WTC11 (cell line): ENCODE results near the gene OSBPL7. TPM values are rescaled to one million over a fixed set of nuclear protein-coding genes. Genes with fewer than 3 reads are reported as not detected.
A peak's percentile ranks its signal among the peaks of the same experiment; 100 is the strongest.

Experiments
- ATF1 ChIP-seq: sonication (generic); formaldehyde crosslinking; IDR thresholded peaks from 2 replicates; pipeline ENCODE4 v1.8.1; 2023; ENCODE audit warnings: mild to moderate bottlenecking, moderate library complexity, missing genetic modification reagents
- CREB1 ChIP-seq: sonication (generic); formaldehyde crosslinking; IDR thresholded peaks from 2 replicates; pipeline ENCODE4 v1.8.0; 2023; ENCODE audit warnings: mild to moderate bottlenecking, missing genetic modification reagents
- CREM ChIP-seq: sonication (generic); formaldehyde crosslinking; IDR thresholded peaks from 2 replicates; pipeline ENCODE4 v1.8.1; 2022; ENCODE audit warnings: mild to moderate bottlenecking, missing genetic modification reagents, moderate library complexity
- ELF4 ChIP-seq: sonication (generic); formaldehyde crosslinking; IDR thresholded peaks from 2 replicates; pipeline ENCODE4 v1.8.1; 2022; ENCODE audit warnings: low read depth, mild to moderate bottlenecking, moderate library complexity, missing genetic modification reagents
- HMGA2 ChIP-seq: fragments of 250-450 bp; sonication (Bioruptor Pico); IDR thresholded peaks from 2 replicates; pipeline ENCODE4 v1.4.0; 2021; ENCODE audit warnings: mild to moderate bottlenecking, moderate library complexity
- IRF1 ChIP-seq: sonication (generic); formaldehyde crosslinking; IDR thresholded peaks from 2 replicates; pipeline ENCODE4 v1.8.0; 2023; ENCODE audit warnings: missing genetic modification reagents
- JAZF1 ChIP-seq: fragments of 250-450 bp; sonication (Bioruptor Pico); IDR thresholded peaks from 2 replicates; pipeline ENCODE4 v1.9.0; 2021; ENCODE audit warnings: moderate library complexity, mild to moderate bottlenecking, inconsistent platforms
- NFATC4 ChIP-seq: fragments of 250-450 bp; sonication (Bioruptor Pico); IDR thresholded peaks from 2 replicates; pipeline ENCODE4 v1.9.0; 2021; ENCODE audit warnings: mild to moderate bottlenecking
- NFE2L1 ChIP-seq: sonication (generic); formaldehyde crosslinking; IDR thresholded peaks from 2 replicates; pipeline ENCODE4 v1.8.1; 2023; ENCODE audit warnings: missing genetic modification reagents
- NFYB ChIP-seq: sonication (generic); formaldehyde crosslinking; conservative IDR thresholded peaks from 2 replicates; pipeline ENCODE4 v1.8.0; 2022; ENCODE audit warnings: low read depth, missing genetic modification reagents
- NR3C1 ChIP-seq: sonication (generic); formaldehyde crosslinking; conservative IDR thresholded peaks from 2 replicates; pipeline ENCODE4 v1.8.1; 2023; ENCODE audit warnings: low read depth, mild to moderate bottlenecking, missing genetic modification reagents
- OVOL2 ChIP-seq: fragments of 250-450 bp; sonication (Bioruptor Pico); IDR thresholded peaks from 2 replicates; pipeline ENCODE4 v1.9.0; 2021; ENCODE audit warnings: mild to moderate bottlenecking, borderline replicate concordance
- PRDM15 ChIP-seq: sonication (generic); formaldehyde crosslinking; IDR thresholded peaks from 2 replicates; pipeline ENCODE4 v1.8.0; 2022; ENCODE audit warnings: missing genetic modification reagents
- PREB ChIP-seq: sonication (generic); formaldehyde crosslinking; IDR thresholded peaks from 2 replicates; pipeline ENCODE4 v1.8.1; 2022; ENCODE audit warnings: mild to moderate bottlenecking, missing genetic modification reagents, moderate library complexity, borderline replicate concordance
- RORB ChIP-seq: fragments of 250-450 bp; sonication (Bioruptor Pico); IDR thresholded peaks from 2 replicates; pipeline ENCODE4 v1.9.0; 2021; ENCODE audit warnings: mild to moderate bottlenecking
- SMAD3 ChIP-seq: sonication (generic); formaldehyde crosslinking; IDR thresholded peaks from 2 replicates; pipeline ENCODE4 v1.8.0; 2022; ENCODE audit warnings: missing genetic modification reagents, mild to moderate bottlenecking, borderline replicate concordance
- TEAD1 ChIP-seq: sonication (generic); formaldehyde crosslinking; IDR thresholded peaks from 2 replicates; pipeline ENCODE4 v1.8.0; 2022; ENCODE audit warnings: mild to moderate bottlenecking, missing genetic modification reagents
- ZNF232 ChIP-seq: sonication (generic); formaldehyde crosslinking; IDR thresholded peaks from 2 replicates; pipeline ENCODE4 v1.8.0; 2022; ENCODE audit warnings: mild to moderate bottlenecking, missing genetic modification reagents
- ZNF263 ChIP-seq: sonication (generic); formaldehyde crosslinking; IDR thresholded peaks from 2 replicates; pipeline ENCODE4 v1.8.1; 2022; ENCODE audit warnings: low read depth, mild to moderate bottlenecking, moderate library complexity, missing genetic modification reagents
- ZNF532 ChIP-seq: fragments of 250-450 bp; sonication (Bioruptor Pico); IDR thresholded peaks from 2 replicates; pipeline ENCODE4 v1.9.0; 2021; ENCODE audit warnings: mild to moderate bottlenecking, borderline replicate concordance
- ZSCAN18 ChIP-seq: fragments of 250-450 bp; sonication (Bioruptor Pico); IDR thresholded peaks from 2 replicates; pipeline ENCODE4 v2.1.2; 2022; ENCODE audit warnings: mild to moderate bottlenecking, moderate library complexity
- total RNA-seq: library from RNA; stranded (reverse); gene quantifications from 3 replicates; pipeline ENCODE4 v1.2.3, GENCODE V29; 2021
- TF ChIP-seq, protein P1 (sequence below): sonication (generic); formaldehyde crosslinking; IDR thresholded peaks from 2 replicates; pipeline ENCODE4 v1.8.0; 2022; ENCODE audit warnings: mild to moderate bottlenecking, missing genetic modification reagents
- TF ChIP-seq, protein P2 (sequence below): fragments of 250-450 bp; sonication (Bioruptor Pico); IDR thresholded peaks from 2 replicates; pipeline ENCODE4 v1.9.0; 2021; ENCODE audit warnings: mild to moderate bottlenecking
- TF ChIP-seq, protein P3 (sequence below): fragments of 250-450 bp; sonication (Bioruptor Pico); IDR thresholded peaks from 2 replicates; pipeline ENCODE4 v1.9.0; 2021; ENCODE audit warnings: mild to moderate bottlenecking

The OSBPL7 gene
- total RNA-seq, 1 experiment from 2014 or later = 13.5 TPM

DNA sequence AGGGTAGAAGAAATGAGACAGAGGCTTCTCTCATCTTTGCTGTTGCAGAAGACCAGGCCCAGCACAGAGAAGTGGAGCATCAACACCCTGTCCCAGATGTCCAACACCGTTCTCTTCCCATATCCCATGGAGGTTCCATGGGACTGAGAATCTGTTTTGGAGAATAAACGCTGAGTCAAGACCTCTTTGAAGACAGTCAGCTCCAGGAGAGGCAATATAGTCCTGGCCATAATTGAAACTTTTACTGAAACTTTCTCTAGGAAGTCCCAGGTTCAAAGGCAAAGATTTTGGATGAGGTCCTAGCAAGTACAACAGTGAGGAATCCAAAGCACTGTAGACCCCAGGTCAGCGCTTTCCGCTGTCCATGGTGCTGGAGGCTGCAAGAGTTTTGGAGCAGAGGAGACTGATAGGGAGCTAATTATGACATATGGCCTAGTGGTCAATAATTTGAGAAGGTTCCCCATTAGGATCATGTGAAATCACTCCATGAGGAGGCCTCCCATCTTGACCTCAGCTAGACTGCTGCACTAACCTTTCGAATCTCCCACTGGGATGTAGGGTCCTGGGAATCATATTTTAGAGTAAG lies 36.0 kb downstream of the OSBPL7 start (continued):
- TF ChIP-seq ZNF532 (CRISPR knock-in tag) (no peak), ZSCAN18 (CRISPR knock-in tag) (no peak), JAZF1 (CRISPR knock-in tag) (no peak), ZNF232 (CRISPR knock-in tag) (peak; percentile 69; the same call in 1 of the 2 replicates), ELF4 (CRISPR knock-in tag) (no peak), ZNF263 (CRISPR knock-in tag) (no peak), PRDM15 (no peak), IRF1 (CRISPR knock-in tag) (0 out of 2 replicates have a peak, but pooled peaks have one; percentile 26), TEAD1 (CRISPR knock-in tag) (peak; percentile 85), NR3C1 (CRISPR knock-in tag) (no peak), PREB (CRISPR knock-in tag) (no peak), NFYB (no peak), ATF1 (CRISPR knock-in tag) (0 out of 2 replicates have a peak, but pooled peaks have one; percentile 55), RORB (no peak), NFATC4 (no peak), CREM (CRISPR knock-in tag) (peak; percentile 55; the same call in 1 of the 2 replicates), HMGA2 (CRISPR knock-in tag) (no peak), NFE2L1 (CRISPR knock-in tag) (0 out of 2 replicates have a peak, but pooled peaks have one; percentile 52), SMAD3 (peak; percentile 83; the same call in 1 of the 2 replicates), CREB1 (CRISPR knock-in tag) (0 out of 2 replicates have a peak, but pooled peaks have one; percentile 43), OVOL2 (CRISPR knock-in tag) (no peak)
- TF ChIP-seq, protein P1, sequence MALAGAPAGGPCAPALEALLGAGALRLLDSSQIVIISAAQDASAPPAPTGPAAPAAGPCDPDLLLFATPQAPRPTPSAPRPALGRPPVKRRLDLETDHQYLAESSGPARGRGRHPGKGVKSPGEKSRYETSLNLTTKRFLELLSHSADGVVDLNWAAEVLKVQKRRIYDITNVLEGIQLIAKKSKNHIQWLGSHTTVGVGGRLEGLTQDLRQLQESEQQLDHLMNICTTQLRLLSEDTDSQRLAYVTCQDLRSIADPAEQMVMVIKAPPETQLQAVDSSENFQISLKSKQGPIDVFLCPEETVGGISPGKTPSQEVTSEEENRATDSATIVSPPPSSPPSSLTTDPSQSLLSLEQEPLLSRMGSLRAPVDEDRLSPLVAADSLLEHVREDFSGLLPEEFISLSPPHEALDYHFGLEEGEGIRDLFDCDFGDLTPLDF = no peak
- TF ChIP-seq, protein P2, sequence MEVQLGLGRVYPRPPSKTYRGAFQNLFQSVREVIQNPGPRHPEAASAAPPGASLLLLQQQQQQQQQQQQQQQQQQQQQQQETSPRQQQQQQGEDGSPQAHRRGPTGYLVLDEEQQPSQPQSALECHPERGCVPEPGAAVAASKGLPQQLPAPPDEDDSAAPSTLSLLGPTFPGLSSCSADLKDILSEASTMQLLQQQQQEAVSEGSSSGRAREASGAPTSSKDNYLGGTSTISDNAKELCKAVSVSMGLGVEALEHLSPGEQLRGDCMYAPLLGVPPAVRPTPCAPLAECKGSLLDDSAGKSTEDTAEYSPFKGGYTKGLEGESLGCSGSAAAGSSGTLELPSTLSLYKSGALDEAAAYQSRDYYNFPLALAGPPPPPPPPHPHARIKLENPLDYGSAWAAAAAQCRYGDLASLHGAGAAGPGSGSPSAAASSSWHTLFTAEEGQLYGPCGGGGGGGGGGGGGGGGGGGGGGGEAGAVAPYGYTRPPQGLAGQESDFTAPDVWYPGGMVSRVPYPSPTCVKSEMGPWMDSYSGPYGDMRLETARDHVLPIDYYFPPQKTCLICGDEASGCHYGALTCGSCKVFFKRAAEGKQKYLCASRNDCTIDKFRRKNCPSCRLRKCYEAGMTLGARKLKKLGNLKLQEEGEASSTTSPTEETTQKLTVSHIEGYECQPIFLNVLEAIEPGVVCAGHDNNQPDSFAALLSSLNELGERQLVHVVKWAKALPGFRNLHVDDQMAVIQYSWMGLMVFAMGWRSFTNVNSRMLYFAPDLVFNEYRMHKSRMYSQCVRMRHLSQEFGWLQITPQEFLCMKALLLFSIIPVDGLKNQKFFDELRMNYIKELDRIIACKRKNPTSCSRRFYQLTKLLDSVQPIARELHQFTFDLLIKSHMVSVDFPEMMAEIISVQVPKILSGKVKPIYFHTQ (CRISPR knock-in tag) = no peak
- TF ChIP-seq, protein P3, sequence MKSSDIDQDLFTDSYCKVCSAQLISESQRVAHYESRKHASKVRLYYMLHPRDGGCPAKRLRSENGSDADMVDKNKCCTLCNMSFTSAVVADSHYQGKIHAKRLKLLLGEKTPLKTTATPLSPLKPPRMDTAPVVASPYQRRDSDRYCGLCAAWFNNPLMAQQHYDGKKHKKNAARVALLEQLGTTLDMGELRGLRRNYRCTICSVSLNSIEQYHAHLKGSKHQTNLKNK (CRISPR knock-in tag) = no peak
